AG09309 (cell line): ENCODE results near the gene FAU.

Experiments used
- DNase-seq: peaks from one replicate; pipeline ENCODE4 v3.0.0-alpha.2; 2010; ENCODE audit warnings: low read depth
- H3K4me3 ChIP-seq: 2 replicates; pipeline ENCODE4 v1.5.1; 2011; ENCODE audit warnings: mild to moderate bottlenecking, low read depth, low read length, moderate library complexity; ENCODE audit not compliant: control insufficient read depth
- TF ChIP-seq, protein P1 (sequence below): IDR thresholded peaks from 2 replicates; pipeline ENCODE4 v1.5.1; 2011; ENCODE audit warnings: mild to moderate bottlenecking, low read depth, low read length, inconsistent platforms; ENCODE audit not compliant: insufficient read depth, control insufficient read depth; ENCODE audit errors: missing control alignments

Gene FAU

DNA sequence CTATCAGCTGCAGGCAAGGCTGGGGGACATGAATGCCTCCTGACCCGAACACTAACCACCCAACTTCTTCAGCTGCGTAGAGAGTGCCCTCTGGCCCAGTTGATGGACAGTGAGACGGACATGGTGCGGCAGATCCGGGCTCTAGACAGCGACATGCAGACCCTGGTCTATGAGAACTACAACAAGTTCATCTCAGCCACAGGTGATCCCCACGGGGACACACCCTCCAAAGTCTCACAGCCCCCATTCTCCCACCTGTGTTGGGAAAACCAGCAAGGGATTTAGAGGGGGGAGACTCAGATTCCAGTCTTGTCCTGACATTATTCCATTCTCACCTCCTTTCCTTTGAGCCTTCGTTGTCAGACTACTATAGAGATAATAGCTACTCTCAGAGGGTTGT, 25.0 kb downstream of the FAU start:
- peak overlapping the region; percentile 77 for H3K4me3 ChIP-seq
- no peak for DNase-seq

DNA sequence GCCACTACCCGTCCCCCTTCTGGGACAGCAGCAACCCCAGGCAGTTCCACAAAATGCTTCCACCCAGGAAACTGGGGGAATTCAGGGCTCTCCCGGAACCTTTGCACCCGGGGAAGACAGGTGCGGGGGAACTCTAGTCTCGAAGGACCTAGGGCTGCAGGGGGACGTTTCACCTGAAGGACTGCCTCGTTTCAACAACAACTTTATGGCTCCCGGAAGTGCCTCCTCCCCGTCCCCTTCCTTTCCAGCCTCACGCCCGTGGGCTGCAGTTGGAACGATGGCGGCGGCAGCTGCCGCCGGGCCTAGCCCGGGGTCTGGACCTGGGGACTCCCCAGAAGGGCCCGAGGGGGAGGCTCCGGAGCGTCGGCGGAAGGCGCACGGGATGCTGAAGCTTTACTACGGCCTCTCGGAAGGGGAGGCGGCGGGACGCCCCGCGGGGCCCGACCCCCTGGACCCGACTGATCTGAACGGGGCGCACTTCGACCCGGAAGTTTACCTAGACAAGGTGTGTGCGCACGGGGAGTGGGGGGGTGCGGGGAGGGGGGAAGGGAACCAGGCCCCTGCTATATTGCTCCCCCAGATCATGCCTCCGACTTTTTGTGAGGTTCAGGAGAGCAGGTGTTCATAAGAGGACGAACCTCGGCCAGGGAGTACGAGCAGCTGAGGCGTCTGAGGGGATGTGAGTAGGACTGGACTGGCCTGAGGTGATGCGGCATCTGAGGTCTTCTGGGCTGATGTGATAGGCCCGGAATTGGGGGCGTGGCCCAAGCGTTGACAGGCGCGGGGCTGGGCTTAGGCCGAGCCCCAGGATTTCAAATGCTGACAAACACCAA, 25.7 kb downstream of the FAU start, which contains the start of gene VPS51:
Gene VPS51 (plus strand): TSS at position 241 of the 833 bp plus-strand sequence. CDS start 37 bp downstream, at position 278.
- peak within 1 kb of the TSS; percentile 77 for H3K4me3 ChIP-seq
- peak; percentile 73 for DNase-seq
- TF ChIP-seq, protein P1, sequence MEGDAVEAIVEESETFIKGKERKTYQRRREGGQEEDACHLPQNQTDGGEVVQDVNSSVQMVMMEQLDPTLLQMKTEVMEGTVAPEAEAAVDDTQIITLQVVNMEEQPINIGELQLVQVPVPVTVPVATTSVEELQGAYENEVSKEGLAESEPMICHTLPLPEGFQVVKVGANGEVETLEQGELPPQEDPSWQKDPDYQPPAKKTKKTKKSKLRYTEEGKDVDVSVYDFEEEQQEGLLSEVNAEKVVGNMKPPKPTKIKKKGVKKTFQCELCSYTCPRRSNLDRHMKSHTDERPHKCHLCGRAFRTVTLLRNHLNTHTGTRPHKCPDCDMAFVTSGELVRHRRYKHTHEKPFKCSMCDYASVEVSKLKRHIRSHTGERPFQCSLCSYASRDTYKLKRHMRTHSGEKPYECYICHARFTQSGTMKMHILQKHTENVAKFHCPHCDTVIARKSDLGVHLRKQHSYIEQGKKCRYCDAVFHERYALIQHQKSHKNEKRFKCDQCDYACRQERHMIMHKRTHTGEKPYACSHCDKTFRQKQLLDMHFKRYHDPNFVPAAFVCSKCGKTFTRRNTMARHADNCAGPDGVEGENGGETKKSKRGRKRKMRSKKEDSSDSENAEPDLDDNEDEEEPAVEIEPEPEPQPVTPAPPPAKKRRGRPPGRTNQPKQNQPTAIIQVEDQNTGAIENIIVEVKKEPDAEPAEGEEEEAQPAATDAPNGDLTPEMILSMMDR, result no peak

More for the DNA sequence above, 25.0 kb downstream of the FAU start:
- TF ChIP-seq, protein P1, result no peak

DNA sequence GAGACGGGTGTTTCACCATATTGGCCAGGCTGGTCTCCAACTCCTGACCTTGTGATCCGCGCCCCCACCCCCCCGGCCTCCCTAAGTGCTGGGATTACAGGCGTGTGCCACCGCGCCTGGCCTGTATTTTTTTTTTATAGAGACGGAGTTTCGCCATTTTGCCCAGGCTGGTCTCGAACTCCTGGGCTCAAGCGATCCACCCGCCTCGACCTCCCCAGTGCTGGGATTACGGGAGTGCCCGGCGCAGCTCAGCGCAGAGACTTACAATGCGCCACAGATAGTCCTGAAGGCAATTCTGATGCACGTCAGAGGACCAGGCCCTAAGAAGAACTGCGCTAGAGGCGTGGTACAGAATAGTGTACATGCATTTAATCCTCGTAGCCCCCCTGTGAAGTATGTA, 26.5 kb downstream of the FAU start:
- peak overlapping the region; percentile 77 for H3K4me3 ChIP-seq
- TF ChIP-seq, protein P1, result no peak
- DNase-seq, result no peak

DNA sequence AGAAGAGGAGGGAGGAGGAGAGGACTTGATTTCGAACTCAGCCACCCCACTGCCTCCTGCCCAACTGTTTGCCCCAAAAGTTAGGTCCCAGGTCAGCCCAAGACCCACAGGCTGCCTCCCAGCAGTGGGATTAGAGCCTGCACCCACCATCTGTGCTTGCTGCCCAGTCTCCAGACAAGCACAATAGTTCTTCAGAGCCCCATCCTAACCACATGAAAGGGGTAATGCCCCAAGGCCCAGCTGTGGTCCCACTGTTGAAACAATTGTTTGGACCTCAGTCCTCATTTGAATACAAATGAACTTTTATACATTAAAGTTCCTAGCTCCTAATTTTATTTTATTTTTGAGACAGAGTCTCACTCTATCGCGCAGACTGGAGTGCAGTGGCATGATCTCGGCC, 31.3 kb downstream of the FAU start:
- no peak for DNase-seq
- TF ChIP-seq, protein P1, result no peak
- H3K4me3 ChIP-seq, result no peak overlapping the region

DNA sequence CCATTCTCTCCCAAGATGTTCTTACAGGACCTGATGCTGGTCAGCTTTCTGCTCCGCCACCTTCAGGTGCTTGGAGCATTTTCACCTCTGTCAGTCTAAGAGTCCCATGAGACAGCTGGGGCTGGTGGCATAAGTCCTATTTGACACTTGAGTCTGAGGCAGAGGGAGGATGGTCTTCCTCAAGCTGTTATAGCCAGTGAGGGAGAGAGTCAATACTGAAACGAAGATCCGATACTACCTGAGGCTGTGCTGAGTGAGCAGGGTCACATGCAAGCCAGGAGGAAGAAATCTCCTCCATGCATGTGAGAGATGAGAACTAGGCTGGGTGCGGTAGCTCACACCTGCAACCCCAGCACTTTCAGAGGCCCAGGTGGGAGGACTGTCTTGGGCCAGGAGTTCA, 32.3 kb downstream of the FAU start:
- no peak for DNase-seq
- TF ChIP-seq, protein P1, result no peak
- no peak overlapping the region for H3K4me3 ChIP-seq

DNA sequence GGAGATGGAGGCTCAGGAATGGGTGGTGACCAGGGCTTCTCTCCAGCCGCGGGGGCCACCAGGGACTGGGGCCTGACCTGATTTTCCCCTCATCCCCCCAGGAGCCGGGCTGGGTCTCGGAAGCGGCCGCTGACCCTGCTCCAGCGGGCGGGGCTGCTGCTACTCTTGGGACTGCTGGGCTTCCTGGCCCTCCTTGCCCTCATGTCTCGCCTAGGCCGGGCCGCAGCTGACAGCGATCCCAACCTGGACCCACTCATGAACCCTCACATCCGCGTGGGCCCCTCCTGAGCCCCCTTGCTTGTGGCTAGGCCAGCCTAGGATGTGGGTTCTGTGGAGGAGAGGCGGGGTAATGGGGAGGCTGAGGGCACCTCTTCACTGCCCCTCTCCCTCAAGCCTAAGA, 34.1 kb downstream of the FAU start:
- no peak overlapping the region for H3K4me3 ChIP-seq

More for the DNA sequence above, 34.1 kb downstream of the FAU start:
- TF ChIP-seq, protein P1, result no peak
- no peak for DNase-seq
